Measurements from ENCODE around the gene ELL2. TPM values are rescaled to one million over a fixed set of nuclear protein-coding genes. Genes with fewer than 3 reads are reported as not detected.

ELL2 gene
- polyA plus RNA-seq, 1 donor (not counting 4 experiments of a cell fraction or from before 2014, with no cell fraction given): 100 TPM

DNA sequence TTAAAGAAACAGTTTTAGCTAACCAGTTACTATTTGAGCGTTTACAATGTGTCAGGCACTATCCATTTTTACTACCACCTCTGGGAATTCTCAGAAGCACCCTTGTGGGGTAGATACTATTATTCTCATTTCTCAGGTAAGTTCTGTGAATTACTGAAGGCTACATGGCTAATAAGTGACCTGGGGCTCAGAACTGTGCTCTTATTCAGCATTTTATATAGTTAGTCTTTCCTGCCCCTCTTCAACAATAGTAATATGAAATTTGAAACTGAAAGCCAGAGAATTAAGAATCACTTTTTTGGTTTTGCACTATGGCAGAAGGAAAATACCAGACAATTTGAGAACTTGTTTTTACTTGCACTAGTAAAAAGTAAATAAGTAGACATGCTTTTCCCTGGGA is 11.8 kb downstream of the ELL2 start:
- Histone ChIP-seq H3K36me3 (ENCODE audit: control insufficient read depth in 2 of 2, extremely low read depth in 1 of 2, insufficient read depth in 2 of 2, low read length in 2 of 2) (peaks cover 3 to 37% of the 10 kb centered on the region in 2 experiments), H3K9ac (ENCODE audit: control insufficient read depth, extremely low read depth, insufficient read depth, low read length) (no peak overlapping the region), H3K4me2 (ENCODE audit: control insufficient read depth, extremely low read depth, insufficient read depth, low read depth, low read length) (no peak overlapping the region)

DNA sequence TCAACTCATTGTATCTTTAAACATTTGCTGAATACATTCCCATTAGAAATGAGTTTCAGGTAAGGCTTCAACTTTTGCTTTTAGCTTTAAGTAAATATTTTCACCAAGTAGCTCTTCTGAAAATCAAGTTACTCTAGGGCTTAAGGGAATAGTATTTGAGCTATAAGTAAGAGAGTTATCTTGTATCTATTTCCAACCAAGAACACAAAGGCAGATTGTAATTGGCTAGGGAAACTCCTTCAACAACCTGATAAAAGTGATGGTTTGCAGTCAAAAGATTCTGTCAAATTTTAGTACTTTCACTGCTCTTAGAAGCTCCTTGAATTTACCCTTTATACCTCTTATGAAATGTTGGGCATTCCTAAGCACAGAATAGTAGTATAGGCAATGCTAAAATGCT is 13.0 kb downstream of the ELL2 start:
- no peak for DNase-seq (ENCODE audit: low read depth, low spot score)

More for the DNA sequence above, 11.8 kb downstream of the ELL2 start:
- dilution Hi-C loops (cut with MboI; ENCODE audit: extremely low pct_ligation_motif_present, low sequenced_read_pairs): no loop called here
- TF ChIP-seq EZH2 (IDR thresholded peaks at IDR 0.05; ENCODE audit: low read length): no peak
- TF ChIP-seq, protein P1, sequence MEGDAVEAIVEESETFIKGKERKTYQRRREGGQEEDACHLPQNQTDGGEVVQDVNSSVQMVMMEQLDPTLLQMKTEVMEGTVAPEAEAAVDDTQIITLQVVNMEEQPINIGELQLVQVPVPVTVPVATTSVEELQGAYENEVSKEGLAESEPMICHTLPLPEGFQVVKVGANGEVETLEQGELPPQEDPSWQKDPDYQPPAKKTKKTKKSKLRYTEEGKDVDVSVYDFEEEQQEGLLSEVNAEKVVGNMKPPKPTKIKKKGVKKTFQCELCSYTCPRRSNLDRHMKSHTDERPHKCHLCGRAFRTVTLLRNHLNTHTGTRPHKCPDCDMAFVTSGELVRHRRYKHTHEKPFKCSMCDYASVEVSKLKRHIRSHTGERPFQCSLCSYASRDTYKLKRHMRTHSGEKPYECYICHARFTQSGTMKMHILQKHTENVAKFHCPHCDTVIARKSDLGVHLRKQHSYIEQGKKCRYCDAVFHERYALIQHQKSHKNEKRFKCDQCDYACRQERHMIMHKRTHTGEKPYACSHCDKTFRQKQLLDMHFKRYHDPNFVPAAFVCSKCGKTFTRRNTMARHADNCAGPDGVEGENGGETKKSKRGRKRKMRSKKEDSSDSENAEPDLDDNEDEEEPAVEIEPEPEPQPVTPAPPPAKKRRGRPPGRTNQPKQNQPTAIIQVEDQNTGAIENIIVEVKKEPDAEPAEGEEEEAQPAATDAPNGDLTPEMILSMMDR (optimal IDR thresholded peaks at IDR 0.05 in 1 of 3, IDR thresholded peaks at IDR 0.05 in 1 of 3, conservative IDR thresholded peaks at IDR 0.05 in 1 of 3; ENCODE audit: extremely low read depth in 1 of 3, insufficient read depth in 2 of 3, low read length in 3 of 3): no peak
- FAIRE-seq (no peak), DNase-seq (ENCODE audit: low read depth, low spot score) (no peak)
- H3K4me1 ChIP-seq (ENCODE audit: control insufficient read depth, extremely low read depth, insufficient read depth, low read length): peaks cover 14% of the 10 kb centered on the region
- no peak overlapping the region for H2AFZ ChIP-seq (ENCODE audit: control insufficient read depth, low read length)
- peaks cover 44% of the 10 kb centered on the region for H4K20me1 ChIP-seq (ENCODE audit: control insufficient read depth, extremely low read depth, insufficient read depth, low read length)
- peaks cover 2% of the 10 kb centered on the region for H3K9me1 ChIP-seq (ENCODE audit: control insufficient read depth, extremely low read depth, insufficient read depth, low read length)
- H3K27me3 ChIP-seq (ENCODE audit: control insufficient read depth, extremely low read depth, insufficient read depth, low read length): no peaks in the 10 kb centered on the region
- no peaks in the 10 kb centered on the region for H3K9me3 ChIP-seq (ENCODE audit: control insufficient read depth, low read depth, low read length)
- H3K4me3 ChIP-seq (ENCODE audit: control insufficient read depth in 2 of 3, extremely low read depth in 1 of 3, insufficient read depth in 2 of 3, low read depth in 1 of 3, low read length in 3 of 3): no peak overlapping the region
- H3K79me2 ChIP-seq (ENCODE audit: control insufficient read depth, insufficient read depth, low read length): peaks cover 94% of the 10 kb centered on the region
- H3K27ac ChIP-seq (ENCODE audit: control insufficient read depth, insufficient read depth, low read length): no peak overlapping the region

More for the DNA sequence above, 13.0 kb downstream of the ELL2 start:
- peaks cover 2% of the 10 kb centered on the region for H3K9me1 ChIP-seq (ENCODE audit: control insufficient read depth, extremely low read depth, insufficient read depth, low read length)
- H2AFZ ChIP-seq (ENCODE audit: control insufficient read depth, low read length): no peak overlapping the region
- H4K20me1 ChIP-seq (ENCODE audit: control insufficient read depth, extremely low read depth, insufficient read depth, low read length): peaks cover 46% of the 10 kb centered on the region
- dilution Hi-C loops (cut with MboI; ENCODE audit: extremely low pct_ligation_motif_present, low sequenced_read_pairs): no loop called here
- no peaks in the 10 kb centered on the region for H3K9me3 ChIP-seq (ENCODE audit: control insufficient read depth, low read depth, low read length)
- H3K4me2 ChIP-seq (ENCODE audit: control insufficient read depth, extremely low read depth, insufficient read depth, low read depth, low read length): no peak overlapping the region
- no peak overlapping the region for H3K9ac ChIP-seq (ENCODE audit: control insufficient read depth, extremely low read depth, insufficient read depth, low read length)
- H3K4me3 ChIP-seq (ENCODE audit: control insufficient read depth in 2 of 3, extremely low read depth in 1 of 3, insufficient read depth in 2 of 3, low read depth in 1 of 3, low read length in 3 of 3): no peak overlapping the region
- peaks cover 14% of the 10 kb centered on the region for H3K4me1 ChIP-seq (ENCODE audit: control insufficient read depth, extremely low read depth, insufficient read depth, low read length)
- FAIRE-seq: no peak
- no peaks in the 10 kb centered on the region for H3K27me3 ChIP-seq (ENCODE audit: control insufficient read depth, extremely low read depth, insufficient read depth, low read length)
- peaks cover 96% of the 10 kb centered on the region for H3K79me2 ChIP-seq (ENCODE audit: control insufficient read depth, insufficient read depth, low read length)
- TF ChIP-seq, protein P1 (optimal IDR thresholded peaks at IDR 0.05 in 1 of 3, IDR thresholded peaks at IDR 0.05 in 1 of 3, conservative IDR thresholded peaks at IDR 0.05 in 1 of 3; ENCODE audit: extremely low read depth in 1 of 3, insufficient read depth in 2 of 3, low read length in 3 of 3): no peak
- no peak for TF ChIP-seq EZH2 (IDR thresholded peaks at IDR 0.05; ENCODE audit: low read length)
- peaks cover 3 to 39% of the 10 kb centered on the region in 2 experiments for H3K36me3 ChIP-seq (ENCODE audit: control insufficient read depth in 2 of 2, extremely low read depth in 1 of 2, insufficient read depth in 2 of 2, low read length in 2 of 2)
- no peak overlapping the region for H3K27ac ChIP-seq (ENCODE audit: control insufficient read depth, insufficient read depth, low read length)
